ENCODE results near the gene STARD3. TPM values are rescaled to one million over a fixed set of nuclear protein-coding genes. Genes with fewer than 3 reads are reported as not detected.
A peak's percentile ranks its signal among the peaks of the same experiment; 100 is the strongest.

Gene STARD3
- total RNA-seq, 1 experiment from 2014 or later, result 2,579 TPM

GRCh38 chr17:39677072-39677471 lies 40.1 kb downstream of the STARD3 start:
- CTCF ChIA-PET, result interaction anchor here (0.8 to 161.2 kb wide), 24 partner anchors 38 to 788 kb away, joined by 3 to 42089 read pairs (median 9); partner anchors contain the start of genes ERBB2, GRB7, GSDMA and GSDMB
- DNase-seq, result peak; percentile 82
- Mint-ChIP-seq H3K27ac (ENCODE audit: unreplicated experiment) (peak overlapping the region; percentile 27), H3K36me3 (ENCODE audit: insufficient read depth, unreplicated experiment) (peaks cover 72% of the 10 kb centered on the region), H3K27me3 (ENCODE audit: unreplicated experiment) (no peaks in the 10 kb centered on the region), H3K4me3 (ENCODE audit: low read depth, unreplicated experiment) (peak overlapping the region; percentile 1), H3K9me3 (ENCODE audit: low read depth, unreplicated experiment) (no peaks in the 10 kb centered on the region), H3K4me1 (ENCODE audit: low read depth, unreplicated experiment) (peaks cover 85% of the 10 kb centered on the region)
- intact Hi-C loops (cut with micrococcal nuclease; ENCODE audit: unreplicated experiment), result no loop called here
- TF ChIP-seq CTCF (IDR thresholded peaks at IDR 0.05; ENCODE audit: unreplicated experiment), result no peak
- no TSS peak for BruUV-seq (replicated peaks)

- Mint-ChIP-seq H3K9me3 (ENCODE audit: low read depth, unreplicated experiment) (no peaks in the 10 kb centered on the region), H3K27ac (ENCODE audit: unreplicated experiment) (peak overlapping the region; percentile 27), H3K27me3 (ENCODE audit: unreplicated experiment) (no peaks in the 10 kb centered on the region), H3K4me1 (ENCODE audit: low read depth, unreplicated experiment) (peaks cover 79% of the 10 kb centered on the region), H3K36me3 (ENCODE audit: insufficient read depth, unreplicated experiment) (peaks cover 65% of the 10 kb centered on the region), H3K4me3 (ENCODE audit: low read depth, unreplicated experiment) (peak overlapping the region; percentile 6)
- intact Hi-C loops (cut with micrococcal nuclease; ENCODE audit: unreplicated experiment), result no loop called here
- peak; percentile 93 for DNase-seq
- no TSS peak for BruUV-seq (replicated peaks)
- CTCF ChIA-PET, result interaction anchor here (0.6 to 161.2 kb wide), 30 partner anchors 37 to 1001 kb away, joined by 3 to 42089 read pairs (median 5); partner anchors contain the start of genes ERBB2, GRB7, GSDMA and GSDMB
- TF ChIP-seq CTCF (IDR thresholded peaks at IDR 0.05; ENCODE audit: unreplicated experiment), result no peak
These were observed 40.8 kb downstream of the STARD3 start for GRCh38 chr17:39677542-39678339.

- Mint-ChIP-seq H3K27me3 (ENCODE audit: unreplicated experiment) (no peaks in the 10 kb centered on the region), H3K4me1 (ENCODE audit: low read depth, unreplicated experiment) (peaks cover 72% of the 10 kb centered on the region), H3K36me3 (ENCODE audit: insufficient read depth, unreplicated experiment) (peaks cover 62% of the 10 kb centered on the region), H3K4me3 (ENCODE audit: low read depth, unreplicated experiment) (peak overlapping the region; percentile 6), H3K27ac (ENCODE audit: unreplicated experiment) (peak overlapping the region; percentile 27), H3K9me3 (ENCODE audit: low read depth, unreplicated experiment) (no peaks in the 10 kb centered on the region)
- no peak for TF ChIP-seq CTCF (IDR thresholded peaks at IDR 0.05; ENCODE audit: unreplicated experiment)
- intact Hi-C loops (cut with micrococcal nuclease; ENCODE audit: unreplicated experiment), result no loop called here
- BruUV-seq (replicated peaks), result no TSS peak
- DNase-seq, result peak; percentile 99
- CTCF ChIA-PET, result interaction anchor here (0.5 to 161.2 kb wide), 33 partner anchors 36 to 1000 kb away, joined by 3 to 42089 read pairs (median 5); partner anchors contain the start of genes ERBB2, GRB7, GSDMA and GSDMB
These were observed 41.6 kb downstream of the STARD3 start for GRCh38 chr17:39678340-39679116.

- peak overlapping the region; percentile 0 for H3K27ac Mint-ChIP-seq (ENCODE audit: unreplicated experiment)
- DNase-seq, result peak; percentile 82
- no peaks in the 10 kb centered on the region for H3K27me3 Mint-ChIP-seq (ENCODE audit: unreplicated experiment)
- peaks cover 60% of the 10 kb centered on the region for H3K36me3 Mint-ChIP-seq (ENCODE audit: insufficient read depth, unreplicated experiment)
- CTCF ChIA-PET, result interaction anchor here (0.5 to 161.2 kb wide), 25 partner anchors 35 to 953 kb away, joined by 3 to 42089 read pairs (median 8); partner anchors contain the start of genes ERBB2, GRB7, GSDMA and GSDMB
- intact Hi-C loops (cut with micrococcal nuclease; ENCODE audit: unreplicated experiment), result loop anchor here (10.0 kb wide), 1 partner anchor 215 kb away; the partner anchor contains the start of gene CDK12
- H3K9me3 Mint-ChIP-seq (ENCODE audit: low read depth, unreplicated experiment), result no peaks in the 10 kb centered on the region
- BruUV-seq (replicated peaks), result no TSS peak
- peaks cover 60% of the 10 kb centered on the region for H3K4me1 Mint-ChIP-seq (ENCODE audit: low read depth, unreplicated experiment)
- no peak for TF ChIP-seq CTCF (IDR thresholded peaks at IDR 0.05; ENCODE audit: unreplicated experiment)
- no peak overlapping the region for H3K4me3 Mint-ChIP-seq (ENCODE audit: low read depth, unreplicated experiment)
These were observed 42.7 kb downstream of the STARD3 start for GRCh38 chr17:39679521-39680192.

Data from Calu3 (cell line).